Body of pancreas (tissue), 4 donors: ENCODE results near the gene ANTXR1.

Source experiments
- CTCF ChIP-seq, 7 experiments: fragments of 450-650 bp in 4 of 7; fragments of 200-600 bp in 3 of 7; sonication (generic) in 3 of 7; IDR thresholded peaks; one replicate each; pipeline ENCODE4 v1.5.1; 2016 to 2019; ENCODE audit warnings: antibody characterized with exemption in 7 of 7
- POLR2A ChIP-seq, 3 donors: fragments of 450-650 bp; IDR thresholded peaks; one replicate each; pipeline ENCODE4 v1.6.1; 2016; ENCODE audit warnings: antibody characterized with exemption in 3 of 3, mild to moderate bottlenecking in 2 of 3

GRCh38 chr2:69183659-69184058, 170.7 kb downstream of the ANTXR1 start:
- TF ChIP-seq CTCF (IDR thresholded peaks at IDR 0.05), result no peak
- TF ChIP-seq POLR2A (IDR thresholded peaks at IDR 0.05), result no peak
